Uterus (tissue), 2 donors: ENCODE data around the gene C12orf75.

Source experiments
- POLR2A ChIP-seq, 2 donors: fragments of 450-650 bp; IDR thresholded peaks; one replicate each; pipeline ENCODE4 v1.6.1; 2016; ENCODE audit warnings: antibody characterized with exemption in 2 of 2, mild to moderate bottlenecking in 1 of 2, moderate library complexity in 1 of 2
- TF ChIP-seq, protein P1 (sequence below), 4 experiments: fragments of 200-600 bp in 2 of 4; fragments of 450-650 bp in 2 of 4; sonication (generic) in 2 of 4; IDR thresholded peaks; one replicate each; pipeline ENCODE4 v1.5.1; 2016 to 2019; ENCODE audit warnings: antibody characterized with exemption in 4 of 4, mild to moderate bottlenecking in 2 of 4, moderate library complexity in 1 of 4

DNA sequence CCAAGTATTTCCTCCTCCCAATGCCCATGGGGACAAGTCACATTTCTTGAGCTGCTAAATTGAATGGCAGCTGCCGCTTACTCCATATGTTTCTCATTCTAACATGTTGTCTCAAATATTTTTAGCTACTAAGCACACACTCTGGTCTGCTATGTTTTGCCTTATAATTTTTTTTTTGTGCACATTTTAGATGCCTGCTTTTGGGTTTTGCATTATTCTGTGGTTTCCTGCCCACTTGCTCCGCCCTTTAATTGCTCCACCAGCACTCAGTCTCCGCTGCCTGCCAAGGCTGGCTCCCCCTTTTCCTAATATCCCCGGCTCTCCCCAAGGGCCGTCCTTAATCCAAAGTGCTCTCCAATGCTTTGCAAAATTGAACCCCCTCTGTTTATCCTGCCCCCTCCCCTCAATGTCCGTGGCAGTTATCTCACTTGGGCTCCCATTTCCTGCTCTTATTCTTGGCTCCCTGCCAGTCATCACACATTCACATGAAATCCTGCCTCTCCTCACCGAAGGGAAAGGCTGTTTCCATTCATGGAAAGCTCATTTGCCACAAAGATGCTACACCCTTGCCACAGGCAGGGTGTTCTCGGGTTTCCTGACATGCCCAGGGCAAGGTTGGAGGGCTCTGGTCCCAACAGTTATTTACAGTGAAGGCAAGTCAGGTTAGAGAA lies 79.4 kb downstream of the C12orf75 start:
- TF ChIP-seq, protein P1, sequence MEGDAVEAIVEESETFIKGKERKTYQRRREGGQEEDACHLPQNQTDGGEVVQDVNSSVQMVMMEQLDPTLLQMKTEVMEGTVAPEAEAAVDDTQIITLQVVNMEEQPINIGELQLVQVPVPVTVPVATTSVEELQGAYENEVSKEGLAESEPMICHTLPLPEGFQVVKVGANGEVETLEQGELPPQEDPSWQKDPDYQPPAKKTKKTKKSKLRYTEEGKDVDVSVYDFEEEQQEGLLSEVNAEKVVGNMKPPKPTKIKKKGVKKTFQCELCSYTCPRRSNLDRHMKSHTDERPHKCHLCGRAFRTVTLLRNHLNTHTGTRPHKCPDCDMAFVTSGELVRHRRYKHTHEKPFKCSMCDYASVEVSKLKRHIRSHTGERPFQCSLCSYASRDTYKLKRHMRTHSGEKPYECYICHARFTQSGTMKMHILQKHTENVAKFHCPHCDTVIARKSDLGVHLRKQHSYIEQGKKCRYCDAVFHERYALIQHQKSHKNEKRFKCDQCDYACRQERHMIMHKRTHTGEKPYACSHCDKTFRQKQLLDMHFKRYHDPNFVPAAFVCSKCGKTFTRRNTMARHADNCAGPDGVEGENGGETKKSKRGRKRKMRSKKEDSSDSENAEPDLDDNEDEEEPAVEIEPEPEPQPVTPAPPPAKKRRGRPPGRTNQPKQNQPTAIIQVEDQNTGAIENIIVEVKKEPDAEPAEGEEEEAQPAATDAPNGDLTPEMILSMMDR (IDR thresholded peaks at IDR 0.05): no peak
- no peak for TF ChIP-seq POLR2A (IDR thresholded peaks at IDR 0.05)
